Measurements from ENCODE around the gene NAA20. TPM values are rescaled to one million over a fixed set of nuclear protein-coding genes. Genes with fewer than 3 reads are reported as not detected.

The NAA20 gene
- total RNA-seq, 1 donor from 2014 or later, result 86.3 TPM

GRCh38 chr20:20038586-20038985, 21.4 kb downstream of the NAA20 start:
- H3K4me3 Mint-ChIP-seq, result no peak overlapping the region
- H3K27me3 Mint-ChIP-seq (ENCODE audit: insufficient read depth), result no peaks in the 10 kb centered on the region
- no peaks in the 10 kb centered on the region for H3K9me3 Mint-ChIP-seq
- peaks cover 60% of the 10 kb centered on the region for H3K36me3 Mint-ChIP-seq (ENCODE audit: low read depth)
- no peak for DNase-seq (ENCODE audit: low spot score)
- intact Hi-C loops (cut with micrococcal nuclease), result no loop called here
- H3K4me1 Mint-ChIP-seq (ENCODE audit: low read depth), result no peaks in the 10 kb centered on the region
- H3K27ac Mint-ChIP-seq, result no peak overlapping the region

- intact Hi-C loops (cut with micrococcal nuclease), result no loop called here
- no peak for DNase-seq (ENCODE audit: low spot score)
- Mint-ChIP-seq H3K27me3 (ENCODE audit: insufficient read depth) (no peaks in the 10 kb centered on the region), H3K9me3 (no peaks in the 10 kb centered on the region), H3K4me1 (ENCODE audit: low read depth) (no peaks in the 10 kb centered on the region), H3K36me3 (ENCODE audit: low read depth) (peaks cover 63% of the 10 kb centered on the region), H3K27ac (no peak overlapping the region), H3K4me3 (no peak overlapping the region)
These were observed 22.7 kb downstream of the NAA20 start for GRCh38 chr20:20039752-20040387.

- Mint-ChIP-seq H3K4me3 (peak overlapping the region; percentile 97), H3K36me3 (ENCODE audit: low read depth) (peaks cover 26% of the 10 kb centered on the region), H3K4me1 (ENCODE audit: low read depth) (peaks cover 13% of the 10 kb centered on the region), H3K27me3 (ENCODE audit: insufficient read depth) (peaks cover 6% of the 10 kb centered on the region), H3K9me3 (no peaks in the 10 kb centered on the region), H3K27ac (peak overlapping the region; percentile 96)
- no peak for DNase-seq (ENCODE audit: low spot score)
- intact Hi-C loops (cut with micrococcal nuclease), result loop anchor here (1.0 to 10.0 kb wide), 7 partner anchors 34 to 1544 kb away; partner anchors contain the start of genes DTD1, KIZ, NAA20 and RALGAPA2
These were observed 34.6 kb downstream of the NAA20 start for GRCh38 chr20:20051767-20052073.

- Mint-ChIP-seq H3K4me1 (ENCODE audit: low read depth) (peaks cover 13% of the 10 kb centered on the region), H3K4me3 (peak within 1 kb of the TSS; percentile 97), H3K27ac (peak within 1 kb of the TSS; percentile 96), H3K9me3 (no peaks in the 10 kb centered on the region), H3K27me3 (ENCODE audit: insufficient read depth) (peaks cover 6% of the 10 kb centered on the region), H3K36me3 (ENCODE audit: low read depth) (peaks cover 22% of the 10 kb centered on the region)
- peak; percentile 95 for DNase-seq (ENCODE audit: low spot score)
- intact Hi-C loops (cut with micrococcal nuclease), result loop anchor here (1.0 to 10.0 kb wide), 7 partner anchors 35 to 1545 kb away; partner anchors contain the start of genes DTD1, KIZ, NAA20 and RALGAPA2
These were observed 35.2 kb downstream of the NAA20 start, which contains the start of the genes CFAP61 and CRNKL1 for GRCh38 chr20:20052074-20052970. Gene CFAP61, plus strand, starts transcription at chr20:20052532. Its CDS starts 4,122 bp downstream, at chr20:20056654. Gene CRNKL1, minus strand, starts transcription at chr20:20052466. Its CDS starts 124 bp downstream, at chr20:20052342.

- DNase-seq (ENCODE audit: low spot score), result no peak
- Mint-ChIP-seq H3K27ac (no peak overlapping the region), H3K4me1 (ENCODE audit: low read depth) (no peaks in the 10 kb centered on the region), H3K9me3 (no peaks in the 10 kb centered on the region), H3K4me3 (no peak overlapping the region), H3K36me3 (ENCODE audit: low read depth) (no peaks in the 10 kb centered on the region), H3K27me3 (ENCODE audit: insufficient read depth) (peaks cover 15% of the 10 kb centered on the region)
- intact Hi-C loops (cut with micrococcal nuclease), result no loop called here
These were observed 43.3 kb downstream of the NAA20 start for GRCh38 chr20:20060234-20060998.

- H3K4me3 Mint-ChIP-seq, result no peak overlapping the region
- peaks cover 9% of the 10 kb centered on the region for H3K27me3 Mint-ChIP-seq (ENCODE audit: insufficient read depth)
- no peak for DNase-seq (ENCODE audit: low spot score)
- intact Hi-C loops (cut with micrococcal nuclease), result no loop called here
- H3K4me1 Mint-ChIP-seq (ENCODE audit: low read depth), result no peaks in the 10 kb centered on the region
- H3K9me3 Mint-ChIP-seq, result no peaks in the 10 kb centered on the region
- H3K27ac Mint-ChIP-seq, result no peak overlapping the region
- no peaks in the 10 kb centered on the region for H3K36me3 Mint-ChIP-seq (ENCODE audit: low read depth)
These were observed 47.0 kb downstream of the NAA20 start for GRCh38 chr20:20063941-20064702.

GRCh38 chr20:20065361-20065760, 48.2 kb downstream of the NAA20 start:
- Mint-ChIP-seq H3K27me3 (ENCODE audit: insufficient read depth) (peaks cover 9% of the 10 kb centered on the region), H3K36me3 (ENCODE audit: low read depth) (no peaks in the 10 kb centered on the region), H3K27ac (no peak overlapping the region), H3K4me3 (no peak overlapping the region), H3K4me1 (ENCODE audit: low read depth) (no peaks in the 10 kb centered on the region), H3K9me3 (no peaks in the 10 kb centered on the region)
- intact Hi-C loops (cut with micrococcal nuclease), result no loop called here
- DNase-seq (ENCODE audit: low spot score), result no peak

GRCh38 chr20:20070871-20071726, 53.9 kb downstream of the NAA20 start:
- Mint-ChIP-seq H3K36me3 (ENCODE audit: low read depth) (no peaks in the 10 kb centered on the region), H3K4me3 (no peak overlapping the region), H3K9me3 (no peaks in the 10 kb centered on the region), H3K27me3 (ENCODE audit: insufficient read depth) (peaks cover 4% of the 10 kb centered on the region), H3K4me1 (ENCODE audit: low read depth) (no peaks in the 10 kb centered on the region), H3K27ac (no peak overlapping the region)
- no peak for DNase-seq (ENCODE audit: low spot score)
- intact Hi-C loops (cut with micrococcal nuclease), result no loop called here

GRCh38 chr20:20073801-20074371, 56.7 kb downstream of the NAA20 start:
- Mint-ChIP-seq H3K27me3 (ENCODE audit: insufficient read depth) (peaks cover 11% of the 10 kb centered on the region), H3K4me1 (ENCODE audit: low read depth) (no peaks in the 10 kb centered on the region), H3K36me3 (ENCODE audit: low read depth) (no peaks in the 10 kb centered on the region), H3K9me3 (no peaks in the 10 kb centered on the region), H3K4me3 (no peak overlapping the region), H3K27ac (no peak overlapping the region)
- intact Hi-C loops (cut with micrococcal nuclease), result no loop called here
- no peak for DNase-seq (ENCODE audit: low spot score)

GRCh38 chr20:20075032-20075431, 57.9 kb downstream of the NAA20 start:
- H3K4me3 Mint-ChIP-seq, result no peak overlapping the region
- H3K4me1 Mint-ChIP-seq (ENCODE audit: low read depth), result no peaks in the 10 kb centered on the region
- no peaks in the 10 kb centered on the region for H3K36me3 Mint-ChIP-seq (ENCODE audit: low read depth)
- intact Hi-C loops (cut with micrococcal nuclease), result no loop called here
- H3K27ac Mint-ChIP-seq, result no peak overlapping the region
- H3K27me3 Mint-ChIP-seq (ENCODE audit: insufficient read depth), result peaks cover 17% of the 10 kb centered on the region
- no peak for DNase-seq (ENCODE audit: low spot score)
- no peaks in the 10 kb centered on the region for H3K9me3 Mint-ChIP-seq

GRCh38 chr20:20076297-20077065, 59.3 kb downstream of the NAA20 start:
- H3K27me3 Mint-ChIP-seq (ENCODE audit: insufficient read depth), result peaks cover 20% of the 10 kb centered on the region
- no peaks in the 10 kb centered on the region for H3K4me1 Mint-ChIP-seq (ENCODE audit: low read depth)
- no peaks in the 10 kb centered on the region for H3K36me3 Mint-ChIP-seq (ENCODE audit: low read depth)
- intact Hi-C loops (cut with micrococcal nuclease), result no loop called here
- no peak for DNase-seq (ENCODE audit: low spot score)
- no peak overlapping the region for H3K4me3 Mint-ChIP-seq
- no peak overlapping the region for H3K27ac Mint-ChIP-seq
- no peaks in the 10 kb centered on the region for H3K9me3 Mint-ChIP-seq

Data from activated T-helper 1 cell treated with anti-CD3 and anti-CD28 coated beads, Interleukin-12 subunit alpha, Interleukin-12 subunit beta, Interleukin-2, Interleukin-4 antibody, amounts not matched to agents 30 ng/mL and 10 ng/mL and 1 ng/mL, durations not matched to agents 14 hours and 24 hours and 36 hours (primary cell).